SK-N-SH (cell line): Measurements from ENCODE around the gene MYRF.

Source experiments
- CTCF ChIP-seq: fragments of 200-600 bp; sonication (generic); IDR thresholded peaks from 2 replicates; pipeline ENCODE4 v1.6.1; 2017; ENCODE audit warnings: antibody characterized with exemption, mild to moderate bottlenecking, moderate library complexity
- JUND ChIP-seq: IDR thresholded peaks from 2 replicates; pipeline ENCODE4 v1.4.0; 2012
- MEF2A ChIP-seq: IDR thresholded peaks from 2 replicates; pipeline ENCODE4 v1.4.0; 2012; ENCODE audit warnings: low read depth, borderline replicate concordance
- MXI1 ChIP-seq: IDR thresholded peaks from 2 replicates; pipeline ENCODE4 v1.6.1; 2012; ENCODE audit warnings: mild to moderate bottlenecking, low read depth, low read length, improper control_type of control experiment

GRCh38 chr11:61739413-61739812 is 13.0 kb upstream of the MYRF start:
- TF ChIP-seq CTCF (no peak), MXI1 (no peak), MEF2A (no peak), JUND (no peak)
